ENCODE data around the gene HAO1.

GRCh38 chr20:7879883-7880282 lies 60.4 kb downstream of the HAO1 start:
- TF ChIP-seq, protein P1, sequence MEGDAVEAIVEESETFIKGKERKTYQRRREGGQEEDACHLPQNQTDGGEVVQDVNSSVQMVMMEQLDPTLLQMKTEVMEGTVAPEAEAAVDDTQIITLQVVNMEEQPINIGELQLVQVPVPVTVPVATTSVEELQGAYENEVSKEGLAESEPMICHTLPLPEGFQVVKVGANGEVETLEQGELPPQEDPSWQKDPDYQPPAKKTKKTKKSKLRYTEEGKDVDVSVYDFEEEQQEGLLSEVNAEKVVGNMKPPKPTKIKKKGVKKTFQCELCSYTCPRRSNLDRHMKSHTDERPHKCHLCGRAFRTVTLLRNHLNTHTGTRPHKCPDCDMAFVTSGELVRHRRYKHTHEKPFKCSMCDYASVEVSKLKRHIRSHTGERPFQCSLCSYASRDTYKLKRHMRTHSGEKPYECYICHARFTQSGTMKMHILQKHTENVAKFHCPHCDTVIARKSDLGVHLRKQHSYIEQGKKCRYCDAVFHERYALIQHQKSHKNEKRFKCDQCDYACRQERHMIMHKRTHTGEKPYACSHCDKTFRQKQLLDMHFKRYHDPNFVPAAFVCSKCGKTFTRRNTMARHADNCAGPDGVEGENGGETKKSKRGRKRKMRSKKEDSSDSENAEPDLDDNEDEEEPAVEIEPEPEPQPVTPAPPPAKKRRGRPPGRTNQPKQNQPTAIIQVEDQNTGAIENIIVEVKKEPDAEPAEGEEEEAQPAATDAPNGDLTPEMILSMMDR (IDR thresholded peaks at IDR 0.05; ENCODE audit: low read depth, low read length), result no peak
- TF ChIP-seq EZH2phosphoT487 (IDR thresholded peaks at IDR 0.05; ENCODE audit: low read depth), result no peak
